ENCODE results near the gene SIN3B.

Gene SIN3B

DNA sequence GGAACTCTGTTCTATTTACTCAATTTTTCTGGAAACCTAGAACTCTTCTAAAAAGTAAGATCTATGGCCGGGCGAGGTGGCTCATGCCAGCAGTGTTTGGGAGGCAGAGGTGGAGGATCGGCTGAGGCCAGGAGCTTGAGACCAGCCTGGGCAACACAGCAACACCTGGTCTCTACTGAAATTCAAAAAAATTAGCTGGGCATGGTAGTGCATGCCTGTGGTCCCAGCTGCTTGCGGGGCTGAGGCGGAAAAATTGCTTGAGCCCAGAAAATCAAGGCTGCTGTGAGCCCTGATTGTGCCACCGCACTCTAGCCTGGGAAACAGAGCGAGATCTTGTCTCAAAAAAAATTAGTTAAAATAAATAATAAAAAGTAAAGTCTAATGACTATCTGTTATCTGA is 88.2 kb downstream of the SIN3B start:
- no peak for DNase-seq

DNA sequence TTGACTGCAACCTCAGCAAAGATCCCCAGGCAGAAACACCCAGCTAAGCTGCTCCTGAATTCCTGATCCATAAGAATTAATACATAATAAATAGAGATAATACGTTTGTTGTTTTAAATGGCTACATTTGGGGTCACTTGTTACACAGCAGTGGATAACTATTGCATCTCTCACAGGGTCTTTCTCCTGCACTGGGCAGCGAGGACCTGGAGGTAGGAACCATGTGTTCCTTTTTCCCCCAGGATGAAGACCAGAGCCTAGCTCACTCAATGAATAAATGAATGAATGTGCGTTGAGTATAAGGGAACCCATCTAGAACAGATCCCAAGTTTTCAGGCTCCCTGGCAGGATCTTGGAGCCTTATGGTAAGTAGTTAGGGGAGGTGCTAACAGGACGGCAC is 90.3 kb downstream of the SIN3B start:
- DNase-seq: no peak

DNA sequence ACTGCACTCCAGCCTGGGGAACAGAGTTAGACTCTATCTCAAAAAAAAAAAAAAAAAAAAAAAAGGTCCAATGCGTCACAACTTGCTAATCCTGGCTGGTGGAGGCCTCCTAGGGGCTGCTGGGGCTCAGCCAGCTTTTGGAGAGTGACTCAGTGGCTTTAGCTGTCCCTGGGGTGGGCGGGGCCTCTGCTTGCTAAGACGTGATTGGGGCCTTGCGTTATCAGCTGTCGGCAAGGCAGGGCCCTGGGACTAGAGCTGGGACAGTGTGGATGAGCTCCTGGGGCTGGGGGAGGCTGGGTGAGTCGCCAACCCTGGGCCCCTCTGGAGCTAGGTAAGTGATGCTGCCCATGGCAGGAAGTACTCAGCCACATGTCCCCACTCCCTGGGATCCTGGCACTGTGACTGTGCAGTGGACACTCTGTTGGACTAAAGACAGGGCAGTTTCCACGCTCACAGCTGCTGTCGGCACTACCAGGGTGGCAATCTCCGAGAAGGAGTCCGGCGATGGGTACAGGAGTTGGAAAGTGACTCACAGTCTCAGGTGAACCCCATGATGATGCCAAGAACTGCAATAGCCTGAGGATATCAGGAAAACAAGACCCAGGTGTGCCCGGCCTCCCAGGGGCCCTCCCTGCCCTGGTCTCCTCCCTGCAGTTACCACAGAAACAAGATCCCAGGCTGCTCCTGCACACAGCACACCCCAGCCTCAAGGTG is 91.8 kb downstream of the SIN3B start:
- peak; percentile 91 for DNase-seq

DNA sequence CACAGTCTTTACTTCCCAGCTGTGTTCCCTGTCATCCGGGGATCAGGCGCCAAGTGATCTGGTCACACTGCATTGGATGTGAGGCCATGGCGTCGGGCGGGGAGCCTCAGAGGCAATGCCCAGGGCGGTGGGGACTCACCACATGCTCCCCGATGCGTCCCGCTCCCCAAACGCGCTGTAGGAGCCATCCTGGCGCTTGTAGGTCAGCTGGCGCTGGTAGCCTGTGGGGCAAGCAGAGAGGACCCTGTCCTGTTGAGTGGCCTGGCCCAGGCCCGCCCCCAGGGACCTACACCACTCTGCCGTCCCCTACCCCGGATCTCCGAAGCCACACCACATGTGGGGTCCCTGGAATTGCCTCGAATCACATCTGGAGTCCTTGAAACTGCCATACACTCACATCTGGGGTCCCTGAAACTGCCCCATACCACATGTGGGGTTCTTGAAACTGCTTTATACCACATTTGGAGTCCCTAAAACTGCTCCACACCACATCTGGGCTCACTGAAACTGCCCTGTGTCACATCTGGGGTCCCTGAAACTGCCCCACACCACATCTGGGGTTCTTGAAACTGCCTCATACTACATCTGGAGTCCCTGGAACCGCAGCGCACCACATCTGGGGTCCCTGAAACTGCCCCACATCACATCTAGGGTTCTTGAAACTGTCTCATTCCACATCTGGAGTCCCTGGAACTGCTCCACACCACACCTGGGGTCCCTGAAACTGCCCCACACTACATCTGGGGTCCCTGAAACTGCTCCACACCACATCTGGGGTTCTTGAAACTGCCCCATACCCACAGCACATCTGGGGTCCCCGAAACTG is 92.8 kb downstream of the SIN3B start:
- DNase-seq: no peak

DNA sequence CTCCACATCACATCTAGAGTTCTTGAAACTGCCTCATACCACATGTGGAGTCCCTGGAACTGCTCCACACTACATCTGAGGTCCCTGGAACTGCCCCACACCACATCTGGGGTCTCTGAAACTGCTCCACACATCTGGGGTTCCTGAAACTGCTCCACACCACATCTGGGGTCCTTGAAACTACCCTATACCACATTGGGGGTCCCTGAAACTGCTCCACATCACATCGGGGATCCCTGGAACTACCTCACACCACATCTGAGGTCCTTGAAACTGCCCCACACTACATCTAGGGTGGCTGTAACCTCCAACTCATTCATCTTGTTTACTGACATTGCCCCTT is 93.4 kb downstream of the SIN3B start:
- no peak for DNase-seq

DNA sequence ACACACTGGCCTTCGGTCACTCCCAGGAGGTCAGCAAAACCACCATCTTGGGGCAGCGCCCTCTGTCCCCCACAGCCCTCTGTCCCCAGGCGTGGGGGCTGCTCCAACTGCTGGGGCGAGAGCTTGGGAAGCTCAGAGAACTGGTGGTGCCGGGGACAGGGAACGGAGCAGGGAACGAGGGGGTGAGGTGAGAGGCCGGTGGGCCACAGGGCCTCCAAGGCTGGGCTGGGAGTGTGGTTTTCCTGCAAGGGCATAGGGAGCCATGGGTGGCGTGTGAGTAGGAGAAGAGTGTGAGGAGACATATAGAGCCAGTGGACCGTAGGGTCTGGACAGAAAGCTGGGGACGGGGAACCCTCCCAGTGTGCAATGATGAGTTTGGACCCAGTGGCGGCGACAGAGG is 93.8 kb downstream of the SIN3B start:
- no peak for DNase-seq

DNA sequence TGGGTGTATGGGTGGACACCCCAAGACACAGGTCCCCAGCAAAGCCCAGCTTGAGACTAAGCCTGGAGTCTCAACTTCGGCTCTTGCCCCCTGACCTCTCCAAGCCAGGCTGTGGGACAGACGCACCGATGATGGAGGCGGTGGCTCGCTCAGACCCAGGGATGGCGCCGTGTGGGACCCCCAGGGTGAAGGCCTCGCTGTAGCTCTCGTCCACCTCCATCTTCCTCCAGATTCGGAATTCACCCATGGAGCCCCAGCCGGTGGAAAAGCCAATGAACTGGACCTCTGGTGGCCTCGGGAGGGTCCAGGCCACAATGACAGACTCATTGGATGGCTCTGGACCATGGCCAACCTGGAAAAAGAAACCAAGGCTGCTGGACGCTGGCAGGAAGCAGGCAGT is 98.7 kb downstream of the SIN3B start:
- no peak for DNase-seq

DNA sequence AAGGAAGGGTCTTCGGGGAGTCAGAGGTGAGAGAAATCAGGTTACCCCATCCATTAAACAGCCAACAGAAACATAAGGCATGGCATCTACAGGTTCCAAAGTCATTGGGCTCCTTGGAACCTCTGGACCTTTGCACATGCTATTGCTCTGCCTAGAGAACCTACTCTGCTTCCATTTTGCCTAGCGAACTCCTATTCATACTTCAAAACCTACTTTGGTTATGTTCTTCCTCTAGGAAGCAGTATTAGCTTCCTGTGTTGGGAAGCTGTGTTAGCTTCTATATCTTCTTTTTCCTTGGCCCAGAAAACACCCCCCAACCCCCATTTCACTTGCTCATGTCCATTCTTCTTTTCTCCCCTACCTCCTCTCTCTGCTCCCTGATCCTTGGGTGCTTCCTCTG is 99.2 kb downstream of the SIN3B start:
- no peak for DNase-seq

DNA sequence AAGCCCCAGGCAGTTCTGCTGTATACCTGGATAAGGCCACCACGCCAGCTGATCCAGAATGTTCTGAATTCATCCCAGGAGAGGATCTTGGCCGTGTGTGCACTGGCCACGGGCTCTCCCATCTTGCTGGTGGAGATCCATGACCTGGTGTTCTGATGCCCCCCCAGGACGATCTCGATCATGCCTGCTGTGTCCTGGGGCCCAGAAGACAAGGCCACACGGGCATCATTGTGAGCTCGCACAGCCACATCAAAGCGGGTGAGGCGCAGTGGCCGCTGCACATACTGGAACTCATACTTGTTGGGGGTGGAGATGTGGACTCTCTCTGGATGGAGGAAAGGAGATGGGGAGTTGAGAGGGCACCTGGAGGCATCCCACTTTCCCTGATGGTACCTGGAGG is 99.7 kb downstream of the SIN3B start:
- DNase-seq: no peak

All from EL (cell line).